ENCODE results near the gene PDE6G. TPM values are rescaled to one million over a fixed set of nuclear protein-coding genes. Genes with fewer than 3 reads are reported as not detected.
"Not testable (repeated sequence)": the region's sequence is repeated elsewhere in the genome, so short reads cannot be mapped to it uniquely, and the experiment has no call there.

PDE6G gene
- total and polyA plus RNA-seq, 2 of the 8 experiments (the other 6 are each of a cell fraction or from before 2014, with no cell fraction given), result 5.8 to 12.9 TPM

DNA sequence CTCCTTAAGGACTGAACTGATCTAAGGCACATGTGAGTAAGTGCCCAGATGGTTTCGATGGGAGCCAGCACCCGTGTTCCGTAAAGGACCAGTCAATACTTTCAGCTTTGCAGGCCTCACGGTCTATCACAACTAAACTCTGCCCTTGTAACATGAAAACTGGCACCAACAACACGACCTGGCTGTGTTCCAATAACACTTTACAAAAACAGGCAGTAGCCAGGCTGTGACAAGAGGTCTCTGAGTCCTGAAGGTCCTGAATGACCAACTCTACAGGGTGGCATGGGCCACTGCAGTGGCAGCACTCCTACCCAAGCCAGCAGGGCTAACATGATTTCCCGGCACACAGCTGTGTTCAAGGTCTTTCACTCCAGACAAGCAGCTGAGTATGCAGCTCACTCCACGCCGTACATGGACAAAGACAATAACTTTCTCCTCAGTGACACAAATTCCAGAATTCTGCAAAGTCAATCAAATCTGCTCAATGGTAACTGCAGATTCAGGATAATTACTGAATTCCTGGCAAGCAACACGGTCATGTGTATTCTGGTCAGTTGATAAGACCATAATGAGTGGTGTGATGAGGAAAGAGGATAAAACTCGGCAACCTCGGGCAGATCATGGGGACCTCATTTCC is 34.7 kb downstream of the PDE6G start (continued):
- no peak for TF ChIP-seq NRF1 (IDR thresholded peaks at IDR 0.05; ENCODE audit: low read depth, low read length)
- no peak for TF ChIP-seq BRCA1 (IDR thresholded peaks at IDR 0.05; ENCODE audit: low read depth, low read length)
- no peak for TF ChIP-seq HDAC6 (IDR thresholded peaks at IDR 0.05; ENCODE audit: low read depth, low read length)
- TF ChIP-seq, protein P1, sequence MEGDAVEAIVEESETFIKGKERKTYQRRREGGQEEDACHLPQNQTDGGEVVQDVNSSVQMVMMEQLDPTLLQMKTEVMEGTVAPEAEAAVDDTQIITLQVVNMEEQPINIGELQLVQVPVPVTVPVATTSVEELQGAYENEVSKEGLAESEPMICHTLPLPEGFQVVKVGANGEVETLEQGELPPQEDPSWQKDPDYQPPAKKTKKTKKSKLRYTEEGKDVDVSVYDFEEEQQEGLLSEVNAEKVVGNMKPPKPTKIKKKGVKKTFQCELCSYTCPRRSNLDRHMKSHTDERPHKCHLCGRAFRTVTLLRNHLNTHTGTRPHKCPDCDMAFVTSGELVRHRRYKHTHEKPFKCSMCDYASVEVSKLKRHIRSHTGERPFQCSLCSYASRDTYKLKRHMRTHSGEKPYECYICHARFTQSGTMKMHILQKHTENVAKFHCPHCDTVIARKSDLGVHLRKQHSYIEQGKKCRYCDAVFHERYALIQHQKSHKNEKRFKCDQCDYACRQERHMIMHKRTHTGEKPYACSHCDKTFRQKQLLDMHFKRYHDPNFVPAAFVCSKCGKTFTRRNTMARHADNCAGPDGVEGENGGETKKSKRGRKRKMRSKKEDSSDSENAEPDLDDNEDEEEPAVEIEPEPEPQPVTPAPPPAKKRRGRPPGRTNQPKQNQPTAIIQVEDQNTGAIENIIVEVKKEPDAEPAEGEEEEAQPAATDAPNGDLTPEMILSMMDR (IDR thresholded peaks at IDR 0.05; ENCODE audit: control extremely low read depth in 1 of 3, insufficient read depth in 1 of 3, low read depth in 1 of 3, low read length in 3 of 3), result no peak
- no peak for TF ChIP-seq KDM5A (IDR thresholded peaks at IDR 0.05; ENCODE audit: low read length)
- no peak for TF ChIP-seq KDM1A (IDR thresholded peaks at IDR 0.05; ENCODE audit: borderline replicate concordance, low read length)
- TF ChIP-seq BACH1 (IDR thresholded peaks at IDR 0.05; ENCODE audit: low read length), result no peak
- TF ChIP-seq POU5F1 (IDR thresholded peaks at IDR 0.05; ENCODE audit: low read depth, low read length), result no peak
- no peak for TF ChIP-seq SP1 (IDR thresholded peaks at IDR 0.05; ENCODE audit: low read depth, low read length)

DNA sequence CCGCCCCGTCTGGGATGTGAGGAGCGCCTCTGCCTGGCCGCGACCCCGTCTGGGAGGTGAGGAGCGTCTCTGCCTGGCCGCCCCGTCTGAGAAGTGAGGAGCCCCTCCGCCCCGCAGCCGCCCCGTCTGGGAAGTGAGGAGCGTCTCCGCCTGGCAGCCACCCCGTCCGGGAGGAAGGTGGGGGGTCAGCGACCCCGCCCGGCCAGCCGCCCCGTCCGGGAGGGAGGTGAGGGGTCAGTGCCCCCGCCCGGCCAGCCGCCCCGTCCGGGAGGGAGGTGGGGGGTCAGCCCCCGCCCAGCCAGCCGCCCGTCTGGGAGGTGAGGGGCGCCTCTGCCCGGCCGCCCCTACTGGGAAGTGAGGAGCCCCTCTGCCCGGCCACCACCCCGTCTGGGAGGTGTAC is 38.0 kb downstream of the PDE6G start:
- DNase-seq (ENCODE audit: low read depth in 1 of 2, low spot score in 2 of 2); H3K27me3 ChIP-seq (replicated peaks in 1 of 4; ENCODE audit: control insufficient read depth in 3 of 4, extremely low read depth in 1 of 4, insufficient read depth in 3 of 4, low read length in 3 of 4); H2BK5ac ChIP-seq (ENCODE audit: low read depth, low read length); H2BK15ac ChIP-seq (ENCODE audit: low read length); H3K4ac ChIP-seq (replicated peaks; ENCODE audit: insufficient read length, low read depth, low read length); H2BK12ac ChIP-seq (ENCODE audit: low read depth, low read length); H4K91ac ChIP-seq (replicated peaks; ENCODE audit: insufficient read length, low read length); POLR2A ChIA-PET (ENCODE audit: partially characterized antibody); H4K8ac ChIP-seq (ENCODE audit: extremely low read depth, insufficient read depth, low read length); H3K4me1 ChIP-seq (replicated peaks in 1 of 4; ENCODE audit: control insufficient read depth in 3 of 4, insufficient read depth in 4 of 4, low read length in 3 of 4); H3K9me3 ChIP-seq (ENCODE audit: insufficient read depth in 2 of 2, low read depth in 1 of 2, low read length in 1 of 2); H3K27ac ChIP-seq (ENCODE audit: low read depth, low read length); H2AFZ ChIP-seq (ENCODE audit: low read length); H3K23me2 ChIP-seq (ENCODE audit: low read depth, low read length); H3K4me3 ChIP-seq (ENCODE audit: extremely low read depth in 1 of 4, insufficient read depth in 2 of 4, low read depth in 3 of 4, low read length in 4 of 4); H2AK5ac ChIP-seq (ENCODE audit: low read depth, low read length); H3K14ac ChIP-seq (ENCODE audit: insufficient read length); H3K4me2 ChIP-seq (ENCODE audit: insufficient read depth in 1 of 2, low read depth in 2 of 2, low read length in 2 of 2); H3K56ac ChIP-seq (replicated peaks; ENCODE audit: insufficient read length, low read depth, low read length); H3K9ac ChIP-seq (replicated peaks in 1 of 4; ENCODE audit: extremely low read depth in 1 of 4, low read depth in 3 of 4, low read length in 3 of 4); H3K18ac ChIP-seq (ENCODE audit: extremely low read depth, low read length); CTCF ChIA-PET (ENCODE audit: partially characterized antibody); FAIRE-seq; H4K5ac ChIP-seq (ENCODE audit: insufficient read length, low read depth, low read length); H2BK20ac ChIP-seq (ENCODE audit: low read length); H2BK120ac ChIP-seq (replicated peaks; ENCODE audit: low read depth, low read length); H3K23ac ChIP-seq (ENCODE audit: insufficient read length): not testable (repeated sequence)
- 97% methylated on average over 6 of the region's 36 CpGs; no CpG with 5 or more reads in 1 of the 2 experiments for WGBS, 2 experiments (ENCODE audit: extremely low coverage in 1 of 2, insufficient coverage in 1 of 2, insufficient read length in 1 of 2, insufficient replicate concordance in 2 of 2, low coverage in 1 of 2, low lambda C conversion rate in 2 of 2, missing lambda C conversion rate in 1 of 2)
- H4K20me1 ChIP-seq (replicated peaks in 1 of 2; ENCODE audit: control insufficient read depth in 1 of 2, insufficient read depth in 2 of 2, low read length in 2 of 2), result peaks cover 6 to 13% of the 10 kb centered on the region in 2 experiments
- peaks cover 16% of the 10 kb centered on the region for H3K79me1 ChIP-seq (ENCODE audit: low read depth, low read length)
- peaks cover 27 to 58% (median 41%) of the 10 kb centered on the region in 4 experiments for H3K36me3 ChIP-seq (ENCODE audit: control insufficient read depth in 2 of 4, insufficient read depth in 4 of 4, low read length in 3 of 4)
- H3K79me2 ChIP-seq (ENCODE audit: control insufficient read depth in 1 of 2, insufficient read depth in 2 of 2, low read length in 2 of 2), result peaks cover 4 to 29% of the 10 kb centered on the region in 2 experiments; a peak in 3 of 4 replicates

Data from H1 (cell line).